IMR-90 (cell line): ENCODE results near the gene KCNQ1. TPM values are rescaled to one million over a fixed set of nuclear protein-coding genes. Genes with fewer than 3 reads are reported as not detected.

ENCODE experiments used
- ATAC-seq: fragments of 200-7000 bp; cut with Tn5 transposase; 2 replicates; pipeline ENCODE4 v1.9.1; 2020; ENCODE audit warnings: low read depth, mild to moderate bottlenecking, moderate library complexity
- BruUV-seq: library from RNA; stranded (reverse); fragments of 400-500 nt; replicated peaks from 2 replicates; lab custom pipeline; 2021; lab: Mats Ljungman, UMichigan
- CTCF ChIA-PET: fragments of 300-600 bp; formaldehyde crosslinking; extraction: SDS; loops from one replicate; lab custom pipeline; 2021; ENCODE audit warnings: antibody characterized with exemption; lab: Yijun Ruan, JAX
- POLR2A ChIA-PET: fragments of 300-600 bp; sonication (Branson Sonifier 250); formaldehyde crosslinking; loops from one replicate; lab custom pipeline; 2022; ENCODE audit warnings: antibody characterized with exemption; ENCODE audit not compliant: unreplicated experiment; lab: Charles Lee
- DNase-seq: peaks from one replicate; pipeline ENCODE4 v3.0.0; 2013
- H2AFZ ChIP-seq: replicated peaks from 2 replicates; pipeline ENCODE3; 2013; ENCODE audit warnings: low read length, mild to moderate bottlenecking; ENCODE audit not compliant: poor library complexity
- H2AK5ac ChIP-seq: 2 replicates; pipeline ENCODE4 v1.6.1; 2013; ENCODE audit warnings: low read depth, low read length, inconsistent platforms
- H2AK9ac ChIP-seq: replicated peaks from 2 replicates; pipeline ENCODE3; 2013; ENCODE audit warnings: mild to moderate bottlenecking, low read depth, low read length, moderate library complexity; ENCODE audit not compliant: poor library complexity
- H2BK120ac ChIP-seq: 2 replicates; pipeline ENCODE4 v1.6.1; 2013; ENCODE audit warnings: low read depth, low read length, inconsistent platforms
- H2BK15ac ChIP-seq: 3 replicates; pipeline ENCODE4 v1.6.1; 2013; ENCODE audit warnings: low read depth, low read length, inconsistent platforms
- H2BK20ac ChIP-seq: 2 replicates; pipeline ENCODE4 v1.6.1; 2013; ENCODE audit warnings: low read depth, mild to moderate bottlenecking, inconsistent platforms, low read length, moderate library complexity
- H2BK5ac ChIP-seq: 2 replicates; pipeline ENCODE4 v1.6.1; 2013; ENCODE audit warnings: mild to moderate bottlenecking, low read depth, low read length, inconsistent platforms; ENCODE audit not compliant: poor library complexity, severe bottlenecking
- H3K14ac ChIP-seq: replicated peaks from 2 replicates; pipeline ENCODE4 v1.6.1; 2013; ENCODE audit warnings: low read depth, low read length, inconsistent platforms
- H3K18ac ChIP-seq: 2 replicates; pipeline ENCODE4 v1.6.1; 2013; ENCODE audit warnings: low read depth, low read length, control low read depth
- H3K23ac ChIP-seq: 2 replicates; pipeline ENCODE4 v1.6.1; 2013; ENCODE audit warnings: low read depth, low read length, inconsistent platforms
- H3K27ac ChIP-seq: 2 replicates; pipeline ENCODE4 v1.5.1; 2013; ENCODE audit warnings: mild to moderate bottlenecking, control low read depth, low read length; ENCODE audit not compliant: insufficient read depth
- H3K27me3 ChIP-seq: 2 replicates; pipeline ENCODE4 v1.6.1; 2013; ENCODE audit warnings: low read length; ENCODE audit not compliant: control insufficient read depth, insufficient read depth
- H3K36me3 ChIP-seq: 2 replicates; pipeline ENCODE4 v1.6.1; 2013; ENCODE audit warnings: low read length, mixed read lengths; ENCODE audit not compliant: control insufficient read depth, insufficient read depth
- H3K4ac ChIP-seq: 2 replicates; pipeline ENCODE4 v1.6.1; 2013; ENCODE audit warnings: low read depth, low read length, inconsistent platforms
- H3K4me1 ChIP-seq: 2 replicates; pipeline ENCODE4 v1.6.1; 2013; ENCODE audit warnings: low read length, mixed read lengths; ENCODE audit not compliant: control insufficient read depth, insufficient read depth
- H3K4me2 ChIP-seq: 2 replicates; pipeline ENCODE4 v1.6.1; 2013; ENCODE audit warnings: low read depth, mild to moderate bottlenecking, control low read depth, low read length, moderate library complexity
- H3K4me3 ChIP-seq: 2 replicates; pipeline ENCODE4 v1.5.1; 2013; ENCODE audit warnings: low read depth, mild to moderate bottlenecking, control low read depth, low read length, moderate library complexity; ENCODE audit not compliant: insufficient read depth
- H3K56ac ChIP-seq: 2 replicates; pipeline ENCODE4 v1.6.1; 2013; ENCODE audit warnings: low read length, inconsistent platforms; ENCODE audit not compliant: insufficient read depth; ENCODE audit errors: extremely low read depth
- H3K79me1 ChIP-seq, 2 experiments: 2 replicates each; pipeline ENCODE4 v1.6.1; 2013; ENCODE audit warnings: low read length in 2 of 2, inconsistent platforms in 1 of 2, low read depth in 1 of 2
- H3K9ac ChIP-seq: 2 replicates; pipeline ENCODE4 v1.6.1; 2013; ENCODE audit warnings: low read depth, low read length, control low read depth
- H3K9me1 ChIP-seq: 2 replicates; pipeline ENCODE4 v1.6.1; 2013; ENCODE audit warnings: low read length, inconsistent platforms; ENCODE audit not compliant: insufficient read depth
- H3K9me3 ChIP-seq: 2 replicates; pipeline ENCODE4 v1.6.1; 2013; ENCODE audit warnings: low read length; ENCODE audit not compliant: control insufficient read depth, insufficient read depth
- H4K20me1 ChIP-seq: 2 replicates; pipeline ENCODE4 v1.6.1; 2013; ENCODE audit warnings: low read length, inconsistent platforms; ENCODE audit not compliant: insufficient read depth
- H4K5ac ChIP-seq: 2 replicates; pipeline ENCODE4 v1.6.1; 2013; ENCODE audit warnings: mild to moderate bottlenecking, low read depth, low read length, control low read depth
- H4K8ac ChIP-seq, 2 experiments: 2 replicates each; pipeline ENCODE4 v1.6.1; 2013; ENCODE audit warnings: low read depth in 2 of 2, low read length in 2 of 2, control low read depth in 1 of 2, inconsistent platforms in 1 of 2
- H4K91ac ChIP-seq: 2 replicates; pipeline ENCODE4 v1.6.1; 2013; ENCODE audit warnings: low read depth, low read length, inconsistent platforms; ENCODE audit not compliant: insufficient read depth
- MAFK ChIP-seq: IDR thresholded peaks from 2 replicates; pipeline ENCODE4 v1.6.1; 2012; ENCODE audit warnings: low read depth, low read length, improper control_type of control experiment
- MAZ ChIP-seq: IDR thresholded peaks from 2 replicates; pipeline ENCODE4 v1.6.1; 2012; ENCODE audit warnings: low read depth, mild to moderate bottlenecking, low read length, improper control_type of control experiment, moderate library complexity, borderline replicate concordance
- MXI1 ChIP-seq: IDR thresholded peaks from 2 replicates; pipeline ENCODE4 v1.6.1; 2012; ENCODE audit warnings: low read depth, mild to moderate bottlenecking, low read length, moderate library complexity, borderline replicate concordance
- RCOR1 ChIP-seq: IDR thresholded peaks from 2 replicates; pipeline ENCODE4 v1.6.1; 2012; ENCODE audit warnings: mild to moderate bottlenecking, low read length, improper control_type of control experiment; ENCODE audit not compliant: insufficient replicate concordance
- RFX5 ChIP-seq: IDR thresholded peaks from 2 replicates; pipeline ENCODE4 v1.8.0; 2012; ENCODE audit warnings: low read depth, mild to moderate bottlenecking, low read length, moderate library complexity
- SMC3 ChIP-seq: fragments of 150-350 bp; IDR thresholded peaks from 2 replicates; pipeline ENCODE4 v1.6.1; 2016; ENCODE audit warnings: low read depth, mild to moderate bottlenecking, antibody characterized with exemption, low read length, moderate library complexity
- WGBS, 2 experiments: methylation state at CpG; one replicate each; pipeline versions ENCODE4 v1.1.5 to v1.1.7; 2013; ENCODE audit warnings: missing lambda C conversion rate in 2 of 2; ENCODE audit not compliant: insufficient read length in 1 of 2; ENCODE audit errors: extremely low coverage in 2 of 2; 5-methylcytosine and 5-hydroxymethylcytosine counted together
- dilution Hi-C: fragments of 300-500 bp; cut with HindIII; formaldehyde crosslinking; loops from one replicate; pipeline ENCODE4 v1.14.3; 2018; ENCODE audit warnings: low sequenced_read_pairs; ENCODE audit not compliant: unreplicated experiment
- in situ Hi-C: fragments of 300-500 bp; cut with MboI; formaldehyde crosslinking; loops from 3 replicates; pipeline ENCODE4 v1.14.3; 2019; ENCODE audit warnings: low sequenced_read_pairs, inconsistent platforms, mixed read lengths
- intact Hi-C: fragments of 100-400 bp; cut with micrococcal nuclease; formaldehyde crosslinking; loops from 2 replicates; pipeline ENCODE4 v1.10.0; 2022
- polyA plus RNA-seq, 3 experiments: library from polyadenylated mRNA; depleted of rRNA; stranded (reverse); fragments of >200 nt; gene quantifications; 2 replicates each; pipeline ENCODE4 v1.2.3, GENCODE V29; 2012; ENCODE audit warnings: low replicate concordance in 1 of 3
- total RNA-seq: library from RNA; depleted of rRNA; stranded (reverse); fragments of >200 nt; gene quantifications from 2 replicates; pipeline ENCODE4 v1.2.3, GENCODE V29; 2012
- TF ChIP-seq, protein P1 (sequence below): conservative IDR thresholded peaks from 2 replicates; pipeline ENCODE4 v1.5.1; 2012; ENCODE audit warnings: mild to moderate bottlenecking, low read depth, low read length, improper control_type of control experiment

KCNQ1 gene
- total and polyA plus RNA-seq, 2 of the 4 experiments (the other 2 are of a cell fraction), result 0.07 TPM; not detected in 1

DNA sequence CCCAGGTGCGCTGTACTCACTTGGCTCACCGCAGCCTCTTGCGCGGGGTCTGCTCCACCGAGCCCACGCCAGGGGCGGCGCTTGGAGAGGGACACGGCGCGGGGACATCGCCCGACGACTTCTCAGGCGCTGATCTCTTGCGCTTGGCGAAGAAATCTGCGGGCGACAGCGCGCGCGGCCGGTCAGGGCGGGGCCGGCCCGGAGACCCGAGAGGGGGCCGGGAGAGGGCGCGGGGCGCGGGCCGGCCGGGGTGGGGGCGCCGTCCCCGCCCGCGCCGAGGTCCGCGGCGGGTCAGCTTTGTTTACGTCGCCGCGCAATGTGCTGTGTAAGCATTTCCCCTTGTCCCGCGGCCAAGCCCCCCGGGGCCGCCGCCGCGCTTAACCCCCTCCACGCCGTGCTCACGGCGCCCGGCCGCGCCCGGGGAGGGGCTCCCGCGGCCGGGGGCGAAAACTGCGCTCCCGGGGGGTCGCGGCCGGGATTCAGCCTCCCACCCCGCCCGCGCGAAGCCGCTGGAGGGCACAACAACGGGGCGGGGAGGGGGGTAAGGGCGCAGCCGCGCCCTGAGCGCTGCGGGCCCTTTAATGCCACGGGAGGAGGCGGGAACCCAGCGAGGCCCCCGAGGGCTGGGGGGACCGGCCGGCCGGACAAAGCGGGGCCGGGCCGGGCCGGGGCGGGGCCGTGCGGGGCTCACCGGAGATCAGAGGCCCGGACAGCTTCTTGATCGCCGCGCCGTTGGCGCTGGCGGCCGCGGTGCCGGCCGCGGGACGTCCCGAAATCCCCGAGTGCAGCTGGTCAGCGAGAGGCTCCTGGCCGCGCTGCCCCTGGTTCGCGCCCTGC is 439.4 kb downstream of the KCNQ1 start:
- peak overlapping the region; percentile 88 for H2AFZ ChIP-seq

More for the DNA sequence above, 439.4 kb downstream of the KCNQ1 start:
- peaks cover 3% of the 10 kb centered on the region; the same call in 1 of the 2 replicates for H3K36me3 ChIP-seq
- H2AK5ac ChIP-seq, result no peak overlapping the region
- H2BK15ac ChIP-seq, result no peak overlapping the region
- H3K79me1 ChIP-seq, result peaks cover 0 to 3% of the 10 kb centered on the region in 2 experiments; a peak in 1 of 4 replicates
- H3K9me1 ChIP-seq, result no peaks in the 10 kb centered on the region; the same call in 1 of the 2 replicates
- no peak overlapping the region; the same call in 1 of the 2 replicates for H3K18ac ChIP-seq
- H3K4me1 ChIP-seq, result peaks cover 6% of the 10 kb centered on the region; the same call in 1 of the 2 replicates
- no TSS peak for BruUV-seq
- H3K4me3 ChIP-seq, result peak overlapping the region; percentile 86
- no peaks in the 10 kb centered on the region for H3K9me3 ChIP-seq
- peak overlapping the region; percentile 80 for H2AK9ac ChIP-seq
- CTCF ChIA-PET, result interaction anchor here (1.3 to 11.0 kb wide), 2 partner anchors 10 to 352 kb away, joined by 3 to 116 read pairs; no protein-coding TSS in a partner anchor
- no peak overlapping the region for H2BK120ac ChIP-seq
- TF ChIP-seq, protein P1, sequence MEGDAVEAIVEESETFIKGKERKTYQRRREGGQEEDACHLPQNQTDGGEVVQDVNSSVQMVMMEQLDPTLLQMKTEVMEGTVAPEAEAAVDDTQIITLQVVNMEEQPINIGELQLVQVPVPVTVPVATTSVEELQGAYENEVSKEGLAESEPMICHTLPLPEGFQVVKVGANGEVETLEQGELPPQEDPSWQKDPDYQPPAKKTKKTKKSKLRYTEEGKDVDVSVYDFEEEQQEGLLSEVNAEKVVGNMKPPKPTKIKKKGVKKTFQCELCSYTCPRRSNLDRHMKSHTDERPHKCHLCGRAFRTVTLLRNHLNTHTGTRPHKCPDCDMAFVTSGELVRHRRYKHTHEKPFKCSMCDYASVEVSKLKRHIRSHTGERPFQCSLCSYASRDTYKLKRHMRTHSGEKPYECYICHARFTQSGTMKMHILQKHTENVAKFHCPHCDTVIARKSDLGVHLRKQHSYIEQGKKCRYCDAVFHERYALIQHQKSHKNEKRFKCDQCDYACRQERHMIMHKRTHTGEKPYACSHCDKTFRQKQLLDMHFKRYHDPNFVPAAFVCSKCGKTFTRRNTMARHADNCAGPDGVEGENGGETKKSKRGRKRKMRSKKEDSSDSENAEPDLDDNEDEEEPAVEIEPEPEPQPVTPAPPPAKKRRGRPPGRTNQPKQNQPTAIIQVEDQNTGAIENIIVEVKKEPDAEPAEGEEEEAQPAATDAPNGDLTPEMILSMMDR, result 0 out of 2 replicates have a peak, but pooled peaks have one; percentile 0
- no peak for TF ChIP-seq MXI1
- peak; percentile 75 for TF ChIP-seq MAFK
- TF ChIP-seq SMC3, result no peak
- no peak; the same call in 1 of the 2 replicates for TF ChIP-seq MAZ
- TF ChIP-seq RFX5, result no peak
- TF ChIP-seq RCOR1, result no peak
- no peak overlapping the region for H4K91ac ChIP-seq
- no peak overlapping the region for H2BK20ac ChIP-seq
- H2BK5ac ChIP-seq, result peak overlapping the region; percentile 41
- no peak overlapping the region for H3K56ac ChIP-seq
- intact Hi-C loops, result loop anchor here (1.0 to 2.0 kb wide), 3 partner anchors 57 to 189 kb away; no protein-coding TSS in a partner anchor
- peaks cover 12% of the 10 kb centered on the region for H4K20me1 ChIP-seq
- POLR2A ChIA-PET, result interaction anchor here (0.8 kb wide), 1 partner anchor 231 kb away, joined by 5 read pairs; no protein-coding TSS in a partner anchor
- H3K27me3 ChIP-seq, result no peaks in the 10 kb centered on the region; the same call in 1 of the 2 replicates
- DNase-seq (no peak), ATAC-seq (peak; percentile 50)
- H3K4ac ChIP-seq, result 0 out of 2 replicates have a peak overlapping the region, but pooled peaks have one; percentile 33
- no peak overlapping the region for H4K5ac ChIP-seq
- in situ Hi-C loops, result loop anchor here (25.0 kb wide), 1 partner anchor 697 kb away; no protein-coding TSS in a partner anchor
- H3K27ac ChIP-seq, result peak overlapping the region; percentile 36; the same call in 1 of the 2 replicates
- dilution Hi-C loops, result no loop called here
- 1% methylated on average over 47 of the region's 119 CpGs; no CpG with 5 or more reads in 1 of the 2 experiments for WGBS, 2 experiments
- H4K8ac ChIP-seq, result peak overlapping the region; percentile 50 to 62; a peak in 2 of 4 replicates
- peak overlapping the region; percentile 58 for H3K9ac ChIP-seq
- H3K14ac ChIP-seq, result no peak overlapping the region
- H3K23ac ChIP-seq, result no peak overlapping the region
- H3K4me2 ChIP-seq, result peak overlapping the region; percentile 69
